Measurements from ENCODE around the gene SLC6A1.
"Not testable (repeated sequence)": the region's sequence is repeated elsewhere in the genome, so short reads cannot be mapped to it uniquely, and the experiment has no call there.

Gene SLC6A1

DNA sequence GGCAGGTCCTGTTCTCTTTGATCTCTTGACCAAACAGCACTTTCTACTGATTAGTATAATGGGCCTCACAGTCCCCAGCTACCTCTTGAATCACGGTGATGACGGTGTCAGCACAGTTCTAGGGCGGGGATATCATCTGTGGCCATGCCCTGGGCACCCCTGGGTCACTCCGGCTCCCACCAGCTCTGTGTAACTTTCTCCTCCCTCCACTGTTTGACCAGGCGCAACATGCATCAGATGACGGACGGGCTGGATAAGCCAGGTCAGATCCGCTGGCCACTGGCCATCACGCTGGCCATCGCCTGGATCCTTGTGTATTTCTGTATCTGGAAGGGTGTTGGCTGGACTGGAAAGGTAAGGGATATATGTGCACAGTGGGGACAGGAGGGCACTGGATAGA lies 29.6 kb downstream of the SLC6A1 start:
- no peak for DNase-seq

DNA sequence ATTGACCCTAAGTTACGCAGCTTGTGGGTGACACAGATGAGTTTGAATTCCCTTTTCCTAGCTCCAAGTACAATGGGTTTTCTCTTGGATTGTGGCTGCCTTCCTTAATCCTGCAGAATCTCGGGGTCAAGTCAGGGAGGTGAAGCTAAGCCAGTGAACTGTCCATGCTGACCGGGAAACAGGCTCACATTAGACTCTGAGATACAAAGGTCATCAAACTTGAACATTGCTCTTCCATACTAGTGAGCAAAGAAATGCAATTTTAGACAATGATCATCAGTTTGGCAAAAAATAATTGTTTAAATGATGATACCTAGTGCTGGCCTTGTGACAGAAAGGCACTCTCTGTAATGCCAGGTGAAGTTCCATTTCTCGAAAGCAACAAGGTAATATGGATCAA lies 31.6 kb downstream of the SLC6A1 start:
- DNase-seq = no peak

DNA sequence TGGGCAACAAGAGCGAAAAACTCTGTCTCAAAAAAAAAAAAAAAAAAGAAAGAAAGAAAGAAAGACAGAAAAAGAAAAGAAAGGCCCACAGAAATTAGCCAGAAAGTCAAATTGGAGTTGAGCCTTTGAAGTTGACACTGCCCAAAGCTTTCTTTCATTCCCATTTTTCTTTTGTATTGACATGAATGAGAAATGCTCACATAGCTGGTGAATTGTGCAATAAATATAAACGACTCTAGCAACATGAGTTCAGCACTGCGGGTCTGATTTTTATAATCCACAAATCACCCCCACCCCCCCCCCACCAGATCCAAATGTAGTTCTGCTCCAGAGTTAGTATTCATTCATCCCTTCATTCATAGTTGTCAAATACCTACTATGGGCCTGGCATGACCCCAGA lies 37.4 kb downstream of the SLC6A1 start:
- no peak for DNase-seq

DNA sequence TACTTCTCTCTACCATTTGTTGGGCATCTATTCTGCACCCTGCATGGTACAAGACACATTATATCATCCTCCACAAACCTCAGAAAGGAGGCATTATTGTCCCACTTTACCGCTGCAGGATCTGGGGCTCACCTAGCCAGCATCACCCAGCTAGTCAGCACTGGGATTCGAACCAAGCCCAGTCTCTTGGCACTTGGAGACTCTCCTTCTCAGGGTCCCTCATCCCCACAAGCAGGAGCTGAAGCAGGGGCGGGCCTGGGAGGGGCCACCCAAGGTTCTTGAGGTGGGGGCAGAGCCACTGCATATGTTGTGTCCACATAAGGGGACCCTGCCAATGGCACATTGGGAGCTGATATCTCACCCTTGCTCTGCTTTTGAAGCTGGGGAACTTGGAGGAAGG lies 41.3 kb downstream of the SLC6A1 start:
- DNase-seq = no peak

DNA sequence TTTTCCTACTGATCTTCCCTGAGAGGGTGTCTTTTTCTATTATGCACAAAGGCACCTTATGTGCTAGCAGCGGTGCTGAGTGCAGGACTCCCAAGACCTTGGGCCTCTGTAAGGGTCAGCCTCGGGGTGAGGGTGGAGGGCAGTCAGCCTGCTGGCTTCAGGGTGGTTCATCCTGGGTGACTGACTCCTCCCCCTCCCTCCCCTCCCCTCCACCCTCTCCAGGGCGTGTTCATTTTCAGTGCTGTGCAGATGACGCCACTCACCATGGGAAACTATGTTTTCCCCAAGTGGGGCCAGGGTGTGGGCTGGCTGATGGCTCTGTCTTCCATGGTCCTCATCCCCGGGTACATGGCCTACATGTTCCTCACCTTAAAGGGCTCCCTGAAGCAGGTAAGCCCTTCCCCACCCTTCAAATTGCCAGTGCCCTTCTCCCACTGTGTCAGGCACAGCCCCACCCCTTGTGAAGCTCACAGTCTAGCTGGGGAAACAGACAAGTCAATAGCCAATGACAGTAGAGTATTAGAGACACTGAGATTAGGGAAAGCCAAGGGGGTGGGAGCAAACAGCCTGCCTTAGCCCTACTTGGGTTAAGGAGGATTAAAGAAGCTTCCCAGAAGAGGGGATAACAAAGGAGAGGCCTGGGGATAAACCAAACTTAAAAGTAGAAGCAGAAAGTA lies 41.9 kb downstream of the SLC6A1 start:
- DNase-seq = no peak

DNA sequence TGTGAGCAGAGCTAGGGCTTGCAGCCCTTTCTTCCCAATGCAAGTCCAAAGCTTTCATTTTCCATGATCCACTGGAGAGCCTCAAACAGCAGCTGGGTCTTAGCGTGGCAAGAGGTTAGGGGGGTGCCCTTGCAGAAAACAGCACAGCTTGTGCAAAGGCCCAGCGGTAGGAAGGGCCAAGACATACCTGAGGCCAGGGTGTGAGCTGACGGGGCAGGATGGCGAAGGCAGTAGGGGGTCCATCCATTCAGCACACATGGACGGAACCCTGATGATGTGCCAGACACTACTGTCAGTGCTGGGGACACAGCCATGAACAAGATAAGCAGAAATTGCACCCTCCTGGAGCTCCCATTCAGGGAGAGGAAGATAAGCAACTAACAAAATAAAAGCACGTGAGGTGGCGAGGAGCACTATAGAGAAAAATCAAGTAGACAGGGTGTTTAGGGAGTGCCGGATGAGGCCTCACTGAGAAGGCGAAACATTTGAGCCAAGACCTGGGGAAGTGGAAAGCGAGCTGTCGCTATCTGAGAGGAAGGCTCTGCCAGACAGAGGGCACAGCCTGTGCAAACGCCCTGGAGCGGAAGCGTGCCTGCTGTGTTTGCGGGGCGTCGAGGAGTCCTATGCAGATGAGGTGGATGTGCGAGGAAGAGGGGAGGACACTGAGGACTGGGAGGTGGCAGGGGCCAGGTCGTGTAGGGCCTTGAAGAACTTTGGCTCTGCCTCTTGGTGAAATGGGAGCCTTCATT lies 43.4 kb downstream of the SLC6A1 start:
- DNase-seq = no peak

DNA sequence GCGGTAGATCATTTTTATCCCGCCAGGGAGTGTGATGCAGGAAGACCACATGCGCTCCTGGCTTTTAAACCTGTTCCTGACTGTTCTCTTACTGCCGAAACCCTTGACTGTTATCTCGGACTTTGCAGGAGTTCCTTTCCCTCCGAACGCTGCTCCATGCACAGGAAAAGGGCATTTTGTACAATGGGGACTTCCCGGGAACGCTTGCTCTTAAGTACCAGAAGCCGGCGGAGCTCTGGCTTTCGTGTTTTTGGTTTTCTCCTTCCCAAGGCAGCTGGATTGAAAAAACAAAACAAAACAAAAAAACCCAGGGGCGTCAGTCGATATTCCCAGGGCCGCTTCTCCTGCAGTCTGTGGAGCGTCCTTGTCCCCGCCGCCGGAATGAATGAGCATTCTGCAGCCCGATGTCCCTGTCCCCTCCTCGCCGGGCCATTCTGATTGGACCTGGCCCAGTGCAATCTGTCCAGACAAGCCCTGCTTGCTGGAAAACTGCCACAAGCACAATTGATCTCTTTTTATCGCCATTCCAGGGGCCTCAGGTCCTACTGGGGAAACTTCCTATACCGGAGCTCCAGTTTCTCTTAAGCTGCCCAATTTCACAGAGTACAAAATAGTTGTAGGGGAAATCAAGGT lies 44.8 kb downstream of the SLC6A1 start:
- DNase-seq = no peak

DNA sequence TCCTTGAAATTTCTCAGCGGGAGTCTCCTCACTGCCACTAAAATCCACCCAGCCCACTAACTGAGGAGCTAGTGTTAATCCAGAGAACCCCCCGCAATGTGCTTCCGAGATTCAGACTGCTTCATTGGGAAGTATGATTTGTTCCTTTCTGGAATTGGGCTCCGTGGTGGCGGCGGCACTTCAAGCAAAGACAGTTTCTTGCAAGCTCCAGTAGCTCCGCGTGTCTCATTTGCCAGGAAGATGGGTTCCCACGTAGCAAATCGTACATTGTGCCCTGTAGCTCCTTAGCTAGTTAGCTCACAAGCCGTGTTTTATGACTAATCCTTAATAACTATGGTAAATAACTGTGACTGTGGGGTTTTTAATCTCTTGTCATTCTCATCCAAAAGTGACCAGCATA lies 45.4 kb downstream of the SLC6A1 start:
- no peak for DNase-seq

DNA sequence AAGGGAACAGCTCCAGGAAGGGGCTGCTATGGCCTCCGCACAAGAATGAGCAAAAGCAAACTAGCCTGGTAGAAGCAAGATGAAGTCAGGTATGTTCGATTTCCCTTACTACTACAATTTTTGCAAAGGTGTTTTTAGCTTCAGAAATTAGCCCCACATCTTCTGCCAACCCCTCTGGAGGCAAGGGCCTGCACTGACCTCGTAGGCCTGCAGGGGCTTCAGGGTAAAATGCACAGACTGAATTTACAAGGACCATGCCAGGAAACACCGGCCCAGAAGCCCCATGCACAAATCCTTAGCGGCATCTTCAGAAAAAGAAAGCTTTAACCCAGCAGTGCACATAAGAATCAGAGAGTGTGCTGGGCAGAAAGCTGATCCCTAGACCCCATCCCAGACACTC lies 53.0 kb downstream of the SLC6A1 start:
- DNase-seq = no peak

DNA sequence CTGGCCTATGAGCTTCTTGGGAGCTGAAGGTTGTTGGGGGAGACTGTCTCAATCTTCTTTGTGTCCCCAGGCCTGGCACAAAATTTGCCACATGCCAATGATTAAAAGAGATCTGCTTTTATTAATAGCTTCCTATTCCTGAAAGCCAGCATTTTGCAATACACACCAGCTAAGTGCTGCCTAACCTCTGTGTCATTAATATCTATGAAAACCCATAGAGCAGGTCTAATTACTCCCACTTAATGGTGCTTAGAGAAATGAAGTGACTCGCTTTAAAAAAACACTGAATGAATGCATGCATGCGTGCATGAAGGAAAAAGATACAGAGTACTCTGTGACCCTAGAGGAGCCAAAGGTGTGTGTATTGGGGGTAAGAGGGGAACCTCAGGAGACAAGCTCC lies 55.0 kb downstream of the SLC6A1 start:
- no peak for DNase-seq

DNA sequence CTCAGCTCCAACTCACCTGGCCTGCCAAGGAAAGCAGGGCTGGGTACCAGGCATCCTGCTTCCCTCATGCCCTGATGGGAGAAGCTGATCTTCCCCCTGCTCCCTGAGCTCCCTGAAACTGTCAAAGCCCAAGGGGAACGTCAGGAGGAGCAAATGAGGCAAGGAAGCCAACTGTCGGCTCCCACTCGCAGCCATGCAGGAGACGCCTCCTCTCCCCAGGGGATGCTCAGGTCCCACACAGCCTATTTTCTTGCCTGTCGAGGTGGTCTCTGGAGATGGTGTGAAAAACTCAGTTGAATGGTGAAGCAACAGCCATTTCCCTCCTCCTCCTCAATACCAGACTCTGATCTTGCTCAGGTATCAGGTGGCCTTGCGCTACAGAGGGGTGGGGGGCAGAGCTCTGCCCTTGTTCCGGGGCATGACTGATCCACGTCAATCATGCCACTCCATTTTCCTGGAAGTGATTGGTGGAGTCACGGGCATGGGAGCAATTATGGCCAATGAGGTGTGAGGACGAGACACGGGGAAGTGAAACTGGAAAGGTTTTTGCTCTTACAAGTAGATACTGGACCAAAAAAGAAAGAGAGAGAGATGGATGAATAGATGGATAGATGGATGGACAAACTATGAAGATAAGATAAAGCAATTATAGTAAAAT lies 58.2 kb downstream of the SLC6A1 start:
- DNase-seq = no peak

DNA sequence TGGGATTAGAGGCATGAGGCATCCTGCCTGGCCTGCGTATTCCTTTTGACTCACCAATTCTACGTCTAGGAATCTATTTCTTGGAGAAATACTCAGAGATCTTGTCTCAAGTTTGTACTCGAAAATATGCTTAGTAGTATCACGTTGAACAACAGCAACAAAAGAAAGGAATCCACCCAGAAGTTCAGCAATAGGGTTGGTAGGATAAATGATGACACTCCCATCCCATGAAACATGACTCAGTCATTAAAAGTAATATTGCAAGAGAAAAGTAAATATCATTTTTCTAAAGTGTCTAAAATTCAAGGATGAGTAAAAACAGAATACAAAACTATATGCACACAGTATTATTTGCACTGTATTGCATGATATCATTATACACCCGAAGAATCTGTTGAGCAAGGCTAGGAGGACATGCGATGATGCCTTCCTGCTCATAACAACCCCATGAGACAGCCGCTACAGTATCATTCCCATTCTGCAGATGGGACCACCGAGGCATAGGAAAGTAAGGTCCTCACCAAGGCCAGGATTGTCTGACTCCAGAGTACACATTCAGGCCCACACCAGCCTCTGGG lies 61.5 kb downstream of the SLC6A1 start:
- no peak for DNase-seq

DNA sequence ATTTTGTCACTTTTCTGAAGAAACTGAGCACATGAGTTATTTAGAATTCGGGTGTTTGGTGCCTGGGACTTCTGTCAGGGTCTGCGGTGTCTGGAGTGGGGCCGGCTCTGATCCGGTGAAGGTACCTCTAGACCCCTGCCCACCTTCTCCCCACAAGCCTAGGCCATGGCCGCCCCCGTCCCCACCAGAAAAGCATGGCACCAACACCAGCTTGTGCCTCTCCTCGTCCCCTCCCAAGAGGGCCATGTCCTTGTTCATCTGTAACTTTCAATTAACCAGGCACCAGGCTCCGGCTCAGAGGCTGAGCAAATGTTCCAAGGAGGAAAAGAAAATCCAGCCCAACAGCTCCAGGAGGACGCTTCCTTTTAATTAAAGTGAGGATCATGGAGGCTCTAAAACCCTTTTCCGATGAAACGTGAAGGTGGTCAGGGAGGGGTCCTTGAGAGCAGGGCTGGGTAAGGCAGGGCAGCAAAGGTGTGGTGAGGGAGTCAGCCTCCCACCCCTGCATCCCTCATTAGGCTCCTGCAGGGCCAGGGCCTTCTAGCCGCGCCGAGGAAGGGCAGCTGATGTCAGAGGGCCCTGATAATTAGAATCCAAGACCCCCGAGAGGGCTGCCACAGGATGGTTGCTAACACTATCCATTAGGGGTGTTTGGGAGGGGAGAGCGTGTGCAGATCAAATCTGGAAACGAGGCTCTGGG lies 62.3 kb downstream of the SLC6A1 start:
- no peak for DNase-seq

DNA sequence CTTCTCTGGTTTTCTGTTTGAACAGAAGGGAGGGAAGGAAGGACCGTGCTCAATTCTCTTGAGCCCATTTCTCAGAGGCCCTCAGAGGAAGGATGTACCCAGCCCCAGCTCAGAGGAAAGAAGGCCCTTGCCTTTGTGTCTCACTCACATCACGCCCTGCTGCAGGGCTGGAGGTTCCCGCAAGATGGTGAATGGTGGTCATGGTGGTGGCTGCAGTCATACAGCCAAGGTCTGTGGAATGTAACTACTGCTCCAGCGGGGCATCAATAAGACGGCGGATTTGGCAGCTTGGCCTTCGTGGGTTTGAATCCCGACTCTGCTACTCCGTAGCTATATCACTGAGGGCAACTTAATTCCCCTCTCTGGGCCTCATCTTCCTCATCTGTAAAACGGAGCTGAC lies 62.9 kb downstream of the SLC6A1 start:
- DNase-seq = no peak

DNA sequence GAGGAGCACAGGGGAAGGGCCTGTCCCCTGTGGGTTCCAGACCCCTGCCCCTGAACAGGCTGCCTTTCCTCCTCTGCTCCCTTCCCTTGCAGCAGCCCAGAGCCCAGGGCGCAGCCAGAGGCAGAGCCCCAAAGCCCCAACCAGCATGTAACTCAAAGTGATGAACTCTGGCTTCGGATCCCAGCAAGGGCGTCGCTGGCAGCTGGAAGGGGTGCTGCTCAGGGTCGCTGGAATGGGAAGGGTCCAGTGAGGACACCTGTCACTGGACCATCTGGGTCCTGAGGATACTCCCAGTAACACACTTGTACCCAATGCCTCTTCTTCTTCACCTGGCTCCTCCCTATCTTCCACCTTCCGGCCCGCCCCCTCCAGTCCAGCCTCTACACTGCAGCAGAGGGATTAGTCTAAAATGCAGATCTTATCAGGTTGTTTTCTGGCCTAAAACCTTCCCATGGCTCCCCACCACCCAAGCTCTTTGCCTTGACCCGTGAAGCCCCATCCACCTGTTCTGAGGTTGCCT lies 64.0 kb downstream of the SLC6A1 start:
- no peak for DNase-seq

DNA sequence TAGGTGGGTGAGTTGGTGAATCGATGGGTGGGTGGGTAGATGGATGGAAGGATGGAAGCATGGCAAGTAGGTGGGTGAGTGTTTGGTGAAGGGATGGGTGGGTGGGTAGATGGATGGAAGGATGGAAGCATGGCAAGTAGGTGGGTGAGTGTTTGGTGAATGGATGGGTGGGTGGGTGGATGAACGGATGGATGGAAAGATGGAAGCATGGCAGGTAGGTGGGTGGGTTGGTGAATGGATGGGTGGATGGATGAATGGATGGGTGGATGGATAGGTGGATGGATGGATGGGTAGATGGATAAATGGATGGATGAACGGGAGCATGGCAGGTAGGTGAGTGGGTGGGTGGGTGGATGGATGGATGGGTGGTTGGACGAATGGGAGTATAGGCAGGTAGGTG lies 65.1 kb downstream of the SLC6A1 start:
- DNase-seq = no peak

DNA sequence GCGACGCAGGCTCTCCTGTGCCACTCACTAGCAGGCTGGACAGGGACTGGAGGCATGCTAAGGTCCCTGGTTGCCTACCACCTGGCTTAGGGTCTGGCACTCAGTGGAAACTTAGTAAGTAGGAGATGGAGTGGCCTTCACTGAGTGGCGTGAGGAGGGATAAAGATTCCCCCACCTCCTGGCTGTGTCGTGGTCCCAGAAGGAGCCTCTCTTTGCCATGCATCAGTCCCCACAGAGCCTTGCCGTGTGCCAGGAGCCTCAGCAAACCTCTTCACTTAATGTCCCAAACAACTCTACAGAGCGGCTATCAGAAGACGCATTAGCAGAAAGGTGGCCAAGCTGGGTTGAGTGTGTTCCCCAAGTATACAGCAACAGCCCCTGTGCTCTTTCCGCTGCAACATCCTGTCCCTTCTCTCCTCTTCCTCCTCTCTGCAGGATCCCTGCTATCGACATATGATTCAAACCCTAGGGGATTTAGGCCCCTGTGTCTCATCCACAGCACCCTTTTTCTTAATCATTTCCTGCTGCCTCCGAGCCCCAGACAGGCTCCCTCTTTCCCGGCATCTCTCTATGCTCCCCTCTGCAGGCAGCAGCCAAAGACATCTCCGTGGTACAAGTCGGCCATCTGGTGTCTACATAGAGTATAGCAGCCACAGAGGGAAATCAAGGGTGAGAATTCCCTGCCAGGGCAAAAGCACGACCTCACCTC lies 66.7 kb downstream of the SLC6A1 start:
- peak; percentile 82 for DNase-seq

DNA sequence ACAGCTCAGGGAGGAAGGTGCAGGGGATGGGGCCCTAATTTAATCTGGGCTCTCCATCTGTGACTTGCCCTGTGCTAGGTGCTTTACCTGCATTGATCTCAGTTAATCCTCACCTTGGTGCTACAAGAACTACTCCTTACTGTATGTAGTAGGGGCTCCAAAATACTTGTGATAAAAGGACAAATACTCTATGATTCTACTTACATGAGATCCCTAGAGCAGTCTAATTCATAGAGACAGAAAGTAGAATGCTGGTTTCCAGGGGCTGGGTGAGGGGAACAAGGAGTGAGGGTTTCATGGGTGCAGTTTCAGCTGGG lies 67.2 kb downstream of the SLC6A1 start:
- DNase-seq = no peak

DNA sequence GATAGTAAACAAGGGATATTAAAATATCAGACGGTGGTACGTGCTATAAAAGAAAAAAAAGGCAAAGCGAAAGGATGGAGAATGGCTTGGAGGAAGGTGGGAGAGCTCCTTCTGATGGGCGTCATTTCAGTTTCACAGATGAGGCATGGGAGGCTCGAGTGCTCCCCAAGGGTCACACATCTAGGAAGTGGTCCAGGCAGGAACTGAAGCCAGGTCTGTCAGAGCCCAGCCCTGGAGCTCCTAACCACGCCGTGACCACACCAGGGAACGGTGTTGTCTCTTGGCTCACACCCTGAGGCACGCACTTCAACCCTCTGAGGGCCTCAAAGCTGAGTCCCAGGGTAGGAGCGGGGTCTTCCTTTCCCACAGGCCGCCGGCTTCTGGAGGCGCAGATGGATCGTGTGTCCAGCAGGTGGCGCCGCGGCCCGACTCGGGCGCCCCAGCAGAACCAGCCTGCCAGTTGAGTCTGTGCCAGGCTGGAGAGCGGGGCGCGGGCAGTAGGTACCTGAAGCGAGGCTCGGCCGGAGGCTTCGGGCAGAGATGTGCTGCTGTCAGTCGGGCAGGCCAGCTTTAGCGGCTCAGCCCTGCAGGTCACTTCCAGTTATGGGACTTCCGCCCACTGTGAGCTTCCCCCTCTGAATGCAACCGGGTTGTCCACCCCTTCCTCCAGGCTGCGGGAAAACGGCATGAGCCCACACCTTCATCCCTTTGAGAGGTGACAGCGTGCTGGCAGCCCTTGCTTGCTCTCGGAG lies 68.1 kb downstream of the SLC6A1 start:
- peak; percentile 83 for DNase-seq

DNA sequence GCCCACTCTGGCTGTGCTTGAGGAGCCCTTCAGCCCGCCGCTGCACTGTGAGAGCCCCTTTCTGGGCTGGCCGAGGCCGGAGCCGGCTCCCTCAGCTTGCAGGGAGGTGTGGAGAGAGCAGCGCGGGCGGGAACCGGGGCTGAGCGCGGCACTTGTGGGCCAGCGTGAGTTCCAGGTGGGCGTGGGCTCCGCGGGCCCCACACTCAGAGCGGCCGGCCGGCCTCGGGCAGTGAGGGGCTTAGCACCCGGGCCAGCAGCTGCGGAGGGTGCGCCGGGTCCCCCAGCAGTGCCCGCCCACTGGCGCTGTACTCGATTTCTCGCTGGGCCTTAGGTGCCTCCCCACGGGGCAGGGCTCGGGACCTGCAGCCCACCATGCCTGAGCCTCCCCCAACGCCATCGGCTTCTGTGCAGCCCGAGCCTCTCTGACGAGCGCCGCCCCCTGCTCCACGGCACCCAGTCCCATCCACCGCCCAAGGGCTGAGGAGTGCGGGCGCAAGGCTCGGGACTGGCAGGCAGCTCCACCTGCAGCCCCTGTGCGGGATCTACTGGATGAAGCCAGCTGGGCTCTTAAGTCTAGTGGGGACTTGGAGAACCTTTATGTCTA lies 68.8 kb downstream of the SLC6A1 start:
- DNase-seq = not testable (repeated sequence)

DNA sequence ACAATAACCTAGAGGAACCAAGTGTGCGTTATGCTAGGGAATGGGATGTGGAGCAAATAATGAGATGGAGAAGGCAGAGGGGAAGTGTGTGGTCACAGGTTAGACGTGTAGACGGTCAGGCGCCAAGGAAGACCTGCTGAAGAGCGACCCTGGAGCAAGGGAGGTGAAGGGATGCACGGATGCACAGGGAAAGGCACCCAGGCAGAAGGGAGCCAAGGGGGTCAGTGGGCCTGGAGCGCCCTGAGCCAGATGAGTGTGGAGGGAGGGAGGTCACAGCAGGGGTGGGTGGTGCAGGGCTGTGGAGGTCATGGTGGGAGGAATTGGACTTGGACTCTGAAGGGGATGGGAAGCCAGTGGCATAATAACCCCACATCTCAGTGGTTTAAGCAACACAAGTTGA lies 70.2 kb downstream of the SLC6A1 start:
- DNase-seq = no peak
